Smooth muscle cell (in vitro differentiated cells): ENCODE measurements around the gene RGS5. TPM values are rescaled to one million over a fixed set of nuclear protein-coding genes. Genes with fewer than 3 reads are reported as not detected.

Experiments used
- DNase-seq: peaks from one replicate; lab custom pipeline; 2025; ENCODE audit not compliant: unreplicated experiment; lab: John Stamatoyannopoulos, UW
- H2AFZ ChIP-seq: fragments of 200-600 bp; sonication (generic); 2 replicates; pipeline ENCODE4 v1.6.0; 2016; ENCODE audit warnings: antibody characterized with exemption, low read depth, mild to moderate bottlenecking
- H3F3A ChIP-seq: fragments of 200-600 bp; sonication (generic); 2 replicates; pipeline ENCODE4 v1.6.0; 2017; ENCODE audit warnings: antibody characterized with exemption, low read depth
- H3K27ac ChIP-seq: fragments of 200-600 bp; sonication (generic); 2 replicates; pipeline ENCODE4 v1.5.1; 2016; ENCODE audit warnings: low read depth, mild to moderate bottlenecking
- H3K27me3 ChIP-seq: fragments of 200-600 bp; sonication (generic); 2 replicates; pipeline ENCODE4 v1.6.1; 2016; ENCODE audit warnings: low read depth, mild to moderate bottlenecking
- H3K36me3 ChIP-seq: fragments of 200-600 bp; sonication (generic); 2 replicates; pipeline ENCODE4 v1.5.1; 2016; ENCODE audit warnings: low read depth
- H3K4me1 ChIP-seq: fragments of 200-600 bp; sonication (generic); 2 replicates; pipeline ENCODE4 v1.5.1; 2016; ENCODE audit warnings: low read depth
- H3K4me2 ChIP-seq: fragments of 200-600 bp; sonication (generic); 2 replicates; pipeline ENCODE4 v1.6.0; 2016; ENCODE audit warnings: mild to moderate bottlenecking
- H3K4me3 ChIP-seq: fragments of 200-600 bp; sonication (generic); 2 replicates; pipeline ENCODE4 v1.5.1; 2016; ENCODE audit warnings: mild to moderate bottlenecking
- H3K79me2 ChIP-seq: fragments of 200-600 bp; sonication (generic); 2 replicates; pipeline ENCODE4 v1.6.0; 2016; ENCODE audit warnings: low read depth, mild to moderate bottlenecking
- H3K9ac ChIP-seq: fragments of 200-600 bp; sonication (generic); 2 replicates; pipeline ENCODE4 v1.6.0; 2016; ENCODE audit warnings: low read depth
- H3K9me3 ChIP-seq: fragments of 200-600 bp; sonication (generic); replicated peaks from 2 replicates; pipeline ENCODE4 v1.5.1; 2016; ENCODE audit warnings: low read depth
- H4K20me1 ChIP-seq: fragments of 200-600 bp; sonication (generic); 2 replicates; pipeline ENCODE4 v1.6.0; 2016; ENCODE audit warnings: low read depth
- WGBS: methylation state at CpG from one replicate; pipeline ENCODE4 v1.1.7; 2016; ENCODE audit warnings: low lambda C conversion rate; 5-methylcytosine and 5-hydroxymethylcytosine counted together
- polyA plus RNA-seq: library from polyadenylated mRNA; unstranded; fragments of >200 nt; fragmentation: Nextera tagmentation; extraction: Ambion mirVana; gene quantifications from 2 replicates; pipeline ENCODE4 v1.2.1, GENCODE V29; 2016
- total RNA-seq: library from RNA; depleted of rRNA; stranded (reverse); fragments of >200 nt; gene quantifications from 2 replicates; pipeline ENCODE4 v1.2.3, GENCODE V29; 2014
- TF ChIP-seq, protein P1 (sequence below): fragments of 200-600 bp; sonication (generic); IDR thresholded peaks from 2 replicates; pipeline ENCODE4 v1.5.1; 2017; ENCODE audit warnings: borderline replicate concordance, mild to moderate bottlenecking, antibody characterized with exemption; ENCODE audit not compliant: insufficient read depth, poor library complexity, severe bottlenecking

Gene RGS5
- total and polyA plus RNA-seq, 2 experiments from 2014 or later: 1.9 to 49.1 TPM

- H3K4me2 ChIP-seq: peak overlapping the region; percentile 77
- H3K27ac ChIP-seq: no peak overlapping the region
- H2AFZ ChIP-seq: no peak overlapping the region
- H3K36me3 ChIP-seq: no peaks in the 10 kb centered on the region
- no peak overlapping the region for H3K9ac ChIP-seq
- H3K4me1 ChIP-seq: peaks cover 17% of the 10 kb centered on the region
- H3K79me2 ChIP-seq: no peaks in the 10 kb centered on the region
- no peaks in the 10 kb centered on the region for H4K20me1 ChIP-seq
- H3K4me3 ChIP-seq: no peak overlapping the region
- DNase-seq: no peak
- H3F3A ChIP-seq: peaks cover 17% of the 10 kb centered on the region
- 84% methylated on average over 5 of the region's 5 CpGs for WGBS
- no peaks in the 10 kb centered on the region for H3K9me3 ChIP-seq
- H3K27me3 ChIP-seq: no peaks in the 10 kb centered on the region
- TF ChIP-seq, protein P1, sequence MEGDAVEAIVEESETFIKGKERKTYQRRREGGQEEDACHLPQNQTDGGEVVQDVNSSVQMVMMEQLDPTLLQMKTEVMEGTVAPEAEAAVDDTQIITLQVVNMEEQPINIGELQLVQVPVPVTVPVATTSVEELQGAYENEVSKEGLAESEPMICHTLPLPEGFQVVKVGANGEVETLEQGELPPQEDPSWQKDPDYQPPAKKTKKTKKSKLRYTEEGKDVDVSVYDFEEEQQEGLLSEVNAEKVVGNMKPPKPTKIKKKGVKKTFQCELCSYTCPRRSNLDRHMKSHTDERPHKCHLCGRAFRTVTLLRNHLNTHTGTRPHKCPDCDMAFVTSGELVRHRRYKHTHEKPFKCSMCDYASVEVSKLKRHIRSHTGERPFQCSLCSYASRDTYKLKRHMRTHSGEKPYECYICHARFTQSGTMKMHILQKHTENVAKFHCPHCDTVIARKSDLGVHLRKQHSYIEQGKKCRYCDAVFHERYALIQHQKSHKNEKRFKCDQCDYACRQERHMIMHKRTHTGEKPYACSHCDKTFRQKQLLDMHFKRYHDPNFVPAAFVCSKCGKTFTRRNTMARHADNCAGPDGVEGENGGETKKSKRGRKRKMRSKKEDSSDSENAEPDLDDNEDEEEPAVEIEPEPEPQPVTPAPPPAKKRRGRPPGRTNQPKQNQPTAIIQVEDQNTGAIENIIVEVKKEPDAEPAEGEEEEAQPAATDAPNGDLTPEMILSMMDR: no peak
These were observed 30.9 kb downstream of the RGS5 start for GRCh38 chr1:163171826-163172225.

DNA sequence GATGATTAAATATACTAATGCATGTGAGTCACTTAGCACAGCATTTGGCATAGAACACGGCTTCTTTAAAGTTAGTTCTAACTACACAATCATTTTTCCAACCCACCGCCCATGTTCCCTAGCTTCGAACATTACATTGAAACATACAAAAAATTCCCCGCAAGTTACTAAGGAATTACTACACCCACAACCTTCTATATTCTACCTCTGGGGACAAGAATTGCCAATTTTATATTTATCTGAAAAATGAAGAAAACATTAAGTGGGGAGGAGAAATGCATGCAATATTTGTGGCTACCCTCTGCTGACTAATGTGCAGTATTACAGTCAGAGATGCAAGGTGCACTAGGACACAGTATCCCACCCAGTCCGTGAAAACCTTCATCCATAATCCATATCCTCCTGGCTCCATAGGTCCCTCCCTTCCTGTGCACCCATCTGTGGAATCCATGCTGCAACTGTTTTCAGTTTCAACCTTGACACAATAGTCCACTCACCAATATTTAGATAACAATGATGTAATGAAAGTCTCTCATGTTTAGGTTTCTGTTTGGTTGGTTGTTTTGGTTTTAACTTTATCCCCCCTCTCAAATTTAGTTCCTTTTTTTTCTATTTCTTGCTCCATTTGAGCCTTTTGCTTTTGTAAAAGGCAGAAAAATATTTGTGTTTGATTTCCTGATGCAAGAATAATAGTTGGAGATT, 31.6 kb downstream of the RGS5 start:
- no peak overlapping the region for H3K4me3 ChIP-seq
- H3K79me2 ChIP-seq: no peaks in the 10 kb centered on the region
- no peak overlapping the region for H3K4me2 ChIP-seq
- WGBS: 84% methylated on average over 5 of the region's 5 CpGs
- H2AFZ ChIP-seq: no peak overlapping the region
- H3K27me3 ChIP-seq: no peaks in the 10 kb centered on the region
- no peaks in the 10 kb centered on the region for H3K9me3 ChIP-seq
- H4K20me1 ChIP-seq: no peaks in the 10 kb centered on the region
- TF ChIP-seq, protein P1: peak; percentile 40
- H3K4me1 ChIP-seq: peaks cover 21% of the 10 kb centered on the region
- H3K9ac ChIP-seq: no peak overlapping the region
- H3K36me3 ChIP-seq: no peaks in the 10 kb centered on the region
- H3K27ac ChIP-seq: peak overlapping the region; percentile 16
- peaks cover 19% of the 10 kb centered on the region for H3F3A ChIP-seq
- DNase-seq: no peak

- H3K27me3 ChIP-seq: no peaks in the 10 kb centered on the region
- WGBS: 23% methylated on average over 1 of the region's 1 CpG
- H2AFZ ChIP-seq: no peak overlapping the region
- H3K9ac ChIP-seq: no peak overlapping the region
- TF ChIP-seq, protein P1: no peak
- peaks cover 19% of the 10 kb centered on the region for H3F3A ChIP-seq
- H3K4me1 ChIP-seq: peaks cover 21% of the 10 kb centered on the region
- peak overlapping the region; percentile 1 for H3K4me2 ChIP-seq
- H3K4me3 ChIP-seq: no peak overlapping the region
- H3K36me3 ChIP-seq: no peaks in the 10 kb centered on the region
- no peaks in the 10 kb centered on the region for H3K79me2 ChIP-seq
- H3K27ac ChIP-seq: peak overlapping the region; percentile 16
- no peaks in the 10 kb centered on the region for H4K20me1 ChIP-seq
- no peak for DNase-seq
- no peaks in the 10 kb centered on the region for H3K9me3 ChIP-seq
These were observed 32.4 kb downstream of the RGS5 start for GRCh38 chr1:163170331-163170730.

DNA sequence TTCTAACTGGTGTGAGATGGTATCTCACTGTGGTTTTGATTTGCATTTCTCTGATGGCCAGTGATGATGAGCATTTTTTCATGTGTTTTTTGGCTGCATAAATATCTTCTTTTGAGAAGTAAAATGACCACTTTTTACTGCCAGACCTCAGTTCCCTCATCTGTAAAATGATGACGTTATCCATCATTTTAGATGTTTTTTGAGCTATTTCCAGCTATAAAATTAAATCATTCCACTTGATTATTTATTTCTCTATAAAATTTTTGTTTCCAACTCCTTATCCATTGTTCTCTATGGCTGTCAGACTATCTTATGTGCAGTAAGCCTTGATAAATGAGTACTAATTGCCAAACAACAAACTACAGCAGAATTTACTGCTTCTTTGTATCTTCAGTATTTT, 33.2 kb downstream of the RGS5 start:
- no peaks in the 10 kb centered on the region for H3K9me3 ChIP-seq
- no peak overlapping the region for H3K4me2 ChIP-seq
- H3K36me3 ChIP-seq: no peaks in the 10 kb centered on the region
- H3K4me1 ChIP-seq: peaks cover 21% of the 10 kb centered on the region
- no peak overlapping the region for H3K27ac ChIP-seq
- H3K27me3 ChIP-seq: no peaks in the 10 kb centered on the region
- H3F3A ChIP-seq: peaks cover 19% of the 10 kb centered on the region
- WGBS: 100% methylated on average over 1 of the region's 1 CpG
- no peak overlapping the region for H2AFZ ChIP-seq
- H3K4me3 ChIP-seq: no peak overlapping the region
- TF ChIP-seq, protein P1: no peak
- H3K9ac ChIP-seq: no peak overlapping the region
- H3K79me2 ChIP-seq: no peaks in the 10 kb centered on the region
- DNase-seq: no peak
- no peaks in the 10 kb centered on the region for H4K20me1 ChIP-seq
